Endothelial cell of umbilical vein (primary cell): ENCODE results near the gene GEN1. TPM values are rescaled to one million over a fixed set of nuclear protein-coding genes. Genes with fewer than 3 reads are reported as not detected.

Experiments used
- BruUV-seq: library from RNA; stranded (reverse); fragments of 400-500 nt; replicated peaks from 2 replicates; lab custom pipeline; 2021; lab: Mats Ljungman, UMichigan
- CTCF ChIA-PET: fragments of 300-600, 350-600 bp; sonication (Branson Sonifier 250); formaldehyde crosslinking; loops from one replicate; lab custom pipeline; 2021; ENCODE audit warnings: antibody characterized with exemption, inconsistent platforms; lab: Charles Lee
- POLR2A ChIA-PET: fragments of 300-600, 350-600 bp; sonication (Branson Sonifier 250); formaldehyde crosslinking; loops from one replicate; lab custom pipeline; 2021; ENCODE audit warnings: antibody characterized with exemption, inconsistent platforms; lab: Charles Lee
- DNase-seq: peaks from one replicate; pipeline ENCODE4 v3.0.0-alpha.2; 2011; ENCODE audit warnings: low read depth, low spot score
- FAIRE-seq: peaks from 2 replicates; lab custom pipeline; 2011; peaks lifted over from hg19 to GRCh38; lab: Jason Lieb, UNC
- H2AFZ ChIP-seq: 2 replicates; pipeline ENCODE4 v1.6.0; 2012; ENCODE audit warnings: low read depth, low read length, control low read depth, inconsistent platforms
- H3K27ac ChIP-seq: 2 replicates; pipeline ENCODE4 v1.5.1; 2011; ENCODE audit warnings: low read depth, mild to moderate bottlenecking, control low read depth, low read length, moderate library complexity; ENCODE audit not compliant: insufficient read depth
- H3K27me3 ChIP-seq, 2 experiments: 2 replicates each; pipeline versions ENCODE4 v1.6.0 to v1.6.1; 2011; ENCODE audit warnings: low read length in 2 of 2, mixed read lengths in 1 of 2; ENCODE audit not compliant: control insufficient read depth in 2 of 2, insufficient read depth in 2 of 2
- H3K36me3 ChIP-seq, 2 experiments: 2 replicates in 1 of 2; 3 replicates in 1 of 2; pipeline ENCODE4 v1.5.1; 2011; ENCODE audit warnings: low read length in 2 of 2, mild to moderate bottlenecking in 1 of 2, moderate library complexity in 1 of 2; ENCODE audit not compliant: control insufficient read depth in 2 of 2, insufficient read depth in 2 of 2; ENCODE audit errors: extremely low read depth in 1 of 2
- H3K4me1 ChIP-seq: 3 replicates; pipeline ENCODE4 v1.5.1; 2011; ENCODE audit warnings: mild to moderate bottlenecking, low read length; ENCODE audit not compliant: control insufficient read depth, insufficient read depth; ENCODE audit errors: extremely low read depth
- H3K4me2 ChIP-seq: 2 replicates; pipeline ENCODE4 v1.6.1; 2011; ENCODE audit warnings: low read length, control low read depth, mixed read lengths; ENCODE audit not compliant: insufficient read depth
- H3K4me3 ChIP-seq, 3 experiments: fragments of 200-600 bp in 1 of 3; sonication (generic), shearing (Covaris generic) in 1 of 3; replicated peaks in 1 of 3; 2 replicates each; pipeline ENCODE4 v1.5.1; 2011 to 2016; ENCODE audit warnings: control low read depth in 3 of 3, low read length in 3 of 3, mild to moderate bottlenecking in 2 of 3, inconsistent platforms in 1 of 3, low read depth in 1 of 3, moderate library complexity in 1 of 3; ENCODE audit not compliant: insufficient read depth in 1 of 3
- H3K79me2 ChIP-seq: 2 replicates; pipeline ENCODE4 v1.6.0; 2012; ENCODE audit warnings: low read length, inconsistent platforms; ENCODE audit not compliant: control insufficient read depth, insufficient read depth
- H3K9ac ChIP-seq: replicated peaks from 2 replicates; pipeline ENCODE3; 2011; ENCODE audit warnings: low read length, control low read depth; ENCODE audit not compliant: insufficient read depth; ENCODE audit errors: extremely low read depth
- H3K9me1 ChIP-seq: replicated peaks from 3 replicates; pipeline ENCODE4 v1.6.0; 2011; ENCODE audit warnings: mild to moderate bottlenecking, low read length; ENCODE audit not compliant: control insufficient read depth, insufficient read depth; ENCODE audit errors: extremely low read depth
- H3K9me3 ChIP-seq: replicated peaks from 2 replicates; pipeline ENCODE4 v1.5.1; 2012; ENCODE audit warnings: low read length, inconsistent platforms; ENCODE audit not compliant: control insufficient read depth, insufficient read depth
- H4K20me1 ChIP-seq: replicated peaks from 2 replicates; pipeline ENCODE3; 2011; ENCODE audit warnings: mild to moderate bottlenecking, low read length; ENCODE audit not compliant: control insufficient read depth, insufficient read depth; ENCODE audit errors: extremely low read depth
- CTCF ChIP-seq, 2 donors: IDR thresholded peaks; 1 replicate in 1 of 2; 2 replicates in 1 of 2; pipeline ENCODE4 v1.5.1; 2011; ENCODE audit warnings: low read length in 2 of 2, mild to moderate bottlenecking in 2 of 2, moderate library complexity in 2 of 2, control low read depth in 1 of 2, inconsistent platforms in 1 of 2, low read depth in 1 of 2; ENCODE audit not compliant: insufficient read depth in 1 of 2; ENCODE audit errors: extremely low read depth in 1 of 2
- EZH2 ChIP-seq: IDR thresholded peaks from 2 replicates; pipeline ENCODE4 v1.6.1; 2012; ENCODE audit warnings: borderline replicate concordance, low read depth, mild to moderate bottlenecking, moderate library complexity, low read length, inconsistent platforms; ENCODE audit not compliant: severe bottlenecking
- FOS ChIP-seq: IDR thresholded peaks from 2 replicates; pipeline ENCODE4 v1.6.1; 2011; ENCODE audit warnings: mild to moderate bottlenecking, low read length, moderate library complexity, borderline replicate concordance; ENCODE audit not compliant: insufficient read depth
- GATA2 ChIP-seq: IDR thresholded peaks from 2 replicates; pipeline ENCODE4 v1.7.0; 2011; ENCODE audit warnings: low read depth, mild to moderate bottlenecking, moderate library complexity, mixed read lengths, low read length; ENCODE audit not compliant: insufficient read length, insufficient read depth
- JUN ChIP-seq: IDR thresholded peaks from 2 replicates; pipeline ENCODE4 v1.6.1; 2011; ENCODE audit warnings: borderline replicate concordance, low read depth; ENCODE audit not compliant: insufficient read length, insufficient read depth
- MYC ChIP-seq: IDR thresholded peaks from one replicate; pipeline ENCODE4 v1.6.1; 2011; ENCODE audit warnings: mild to moderate bottlenecking, low read depth, low read length
- POLR2A ChIP-seq: IDR thresholded peaks from 2 replicates; pipeline ENCODE4 v1.6.1; 2012; ENCODE audit warnings: low read depth, mild to moderate bottlenecking, control low read depth, low read length
- POLR2AphosphoS5 ChIP-seq: IDR thresholded peaks from 2 replicates; pipeline ENCODE4 v1.6.1; 2012; ENCODE audit warnings: low read depth, mild to moderate bottlenecking, control low read depth, low read length, moderate library complexity; ENCODE audit not compliant: insufficient read depth
- dilution Hi-C: fragments of 300-500 bp; cut with MboI; formaldehyde crosslinking; loops from one replicate; pipeline ENCODE4 v1.15.0; 2019; ENCODE audit warnings: low sequenced_read_pairs; ENCODE audit not compliant: extremely low pct_ligation_motif_present
- intact Hi-C: fragments of 100-400 bp; cut with micrococcal nuclease; formaldehyde crosslinking; loops from one replicate; pipeline ENCODE4 v1.10.0; 2022
- polyA plus RNA-seq, 4 experiments: library from polyadenylated mRNA; depleted of rRNA in 3 of 4; stranded (reverse) in 3 of 4; unstranded in 1 of 4; fragments of >200 nt; gene quantifications; 2 replicates each; pipeline versions ENCODE4 v1.2.1 to v1.2.3, GENCODE V29; 2011 to 2012; ENCODE audit warnings: missing spikeins in 1 of 4
- total RNA-seq: library from RNA; stranded (reverse); gene quantifications from 2 replicates; pipeline ENCODE4 v1.2.3, GENCODE V29; 2021
- TF ChIP-seq, protein P1 (sequence below): IDR thresholded peaks from 2 replicates; pipeline ENCODE4 v1.6.1; 2011; ENCODE audit not compliant: insufficient read depth, insufficient read length

GEN1 gene
- total and polyA plus RNA-seq, 2 donors (not counting 3 experiments of a cell fraction or from before 2014, with no cell fraction given) = 8.1 to 29.6 TPM

DNA sequence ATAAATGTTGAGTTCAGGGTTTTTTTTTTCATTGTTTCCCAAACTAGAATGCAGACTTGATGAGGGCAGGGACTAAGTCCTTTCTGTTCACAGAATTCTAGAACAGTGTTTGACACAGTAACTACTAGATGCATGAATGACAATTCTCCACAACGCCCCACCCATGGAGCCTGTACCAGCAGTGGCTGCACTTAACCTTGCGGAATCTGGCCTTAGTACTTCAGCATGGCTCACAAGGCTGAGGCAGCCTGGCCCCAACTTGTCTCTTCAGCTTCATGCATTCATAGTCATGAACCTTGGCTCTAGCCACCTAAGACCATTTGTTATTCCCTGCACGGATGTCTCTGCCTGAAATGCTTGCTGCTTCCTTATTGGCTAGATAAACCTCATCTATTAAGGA is 32.8 kb downstream of the GEN1 start:
- DNase-seq = no peak
- Histone ChIP-seq H2AFZ (no peak overlapping the region), H3K27me3 (peaks cover 0 to 6% of the 10 kb centered on the region in 2 experiments), H3K27ac (no peak overlapping the region), H3K9ac (no peak overlapping the region), H3K4me1 (no peaks in the 10 kb centered on the region), H4K20me1 (no peaks in the 10 kb centered on the region), H3K9me1 (no peaks in the 10 kb centered on the region), H3K4me2 (no peak overlapping the region), H3K79me2 (no peaks in the 10 kb centered on the region), H3K36me3 (no peaks in the 10 kb centered on the region), H3K4me3 (no peak overlapping the region), H3K9me3 (no peaks in the 10 kb centered on the region)
- dilution Hi-C loops = no loop called here
- TF ChIP-seq FOS (no peak), GATA2 (no peak), MYC (no peak), POLR2A (no peak), EZH2 (no peak), CTCF (IDR thresholded peaks at IDR 0.05; ENCODE audit: extremely low read depth in 1 of 2, insufficient read depth in 1 of 2, low read depth in 1 of 2, low read length in 2 of 2) (no peak), JUN (no peak), POLR2AphosphoS5 (no peak)
- TF ChIP-seq, protein P1, sequence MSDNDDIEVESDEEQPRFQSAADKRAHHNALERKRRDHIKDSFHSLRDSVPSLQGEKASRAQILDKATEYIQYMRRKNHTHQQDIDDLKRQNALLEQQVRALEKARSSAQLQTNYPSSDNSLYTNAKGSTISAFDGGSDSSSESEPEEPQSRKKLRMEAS = no peak
- BruUV-seq = no TSS peak
- intact Hi-C loops = no loop called here
- FAIRE-seq = no peak
- ChIA-PET POLR2A (no interaction called here), CTCF (interaction anchor here (0.7 to 0.8 kb wide), 2 partner anchors 8 to 15 kb away, joined by 3 read pairs; no protein-coding TSS in a partner anchor)
